ENCODE results near the gene LGALS9B. TPM values are rescaled to one million over a fixed set of nuclear protein-coding genes. Genes with fewer than 3 reads are reported as not detected.
"Not testable (repeated sequence)": the region's sequence is repeated elsewhere in the genome, so short reads cannot be mapped to it uniquely, and the experiment has no call there.

Gene LGALS9B
- total RNA-seq, 2 donors from 2014 or later: not detected

GRCh38 chr17:20453820-20454434, 13.4 kb downstream of the LGALS9B start:
- not testable (repeated sequence) for H3K27ac Mint-ChIP-seq; H3K4me3 Mint-ChIP-seq; H3K36me3 Mint-ChIP-seq; H3K27me3 Mint-ChIP-seq; H3K9me3 Mint-ChIP-seq; DNase-seq (ENCODE audit: low spot score); ATAC-seq; H3K4me1 Mint-ChIP-seq (ENCODE audit: low read depth in 2 of 2)

- H3K27me3 Mint-ChIP-seq; H3K4me3 Mint-ChIP-seq; H3K27ac Mint-ChIP-seq; H3K36me3 Mint-ChIP-seq; H3K9me3 Mint-ChIP-seq; H3K4me1 Mint-ChIP-seq (ENCODE audit: low read depth in 2 of 2): not testable (repeated sequence)
- DNase-seq (ENCODE audit: low spot score): peak; percentile 66
- ATAC-seq: peak; percentile 90 to 91
Measured at GRCh38 chr17:20450852-20451251, 16.5 kb downstream of the LGALS9B start.

GRCh38 chr17:20447534-20448321, 19.6 kb downstream of the LGALS9B start:
- not testable (repeated sequence) for ATAC-seq; H3K36me3 Mint-ChIP-seq; H3K4me1 Mint-ChIP-seq (ENCODE audit: low read depth in 2 of 2); DNase-seq (ENCODE audit: low spot score); H3K27me3 Mint-ChIP-seq; H3K27ac Mint-ChIP-seq; H3K9me3 Mint-ChIP-seq; H3K4me3 Mint-ChIP-seq

DNA sequence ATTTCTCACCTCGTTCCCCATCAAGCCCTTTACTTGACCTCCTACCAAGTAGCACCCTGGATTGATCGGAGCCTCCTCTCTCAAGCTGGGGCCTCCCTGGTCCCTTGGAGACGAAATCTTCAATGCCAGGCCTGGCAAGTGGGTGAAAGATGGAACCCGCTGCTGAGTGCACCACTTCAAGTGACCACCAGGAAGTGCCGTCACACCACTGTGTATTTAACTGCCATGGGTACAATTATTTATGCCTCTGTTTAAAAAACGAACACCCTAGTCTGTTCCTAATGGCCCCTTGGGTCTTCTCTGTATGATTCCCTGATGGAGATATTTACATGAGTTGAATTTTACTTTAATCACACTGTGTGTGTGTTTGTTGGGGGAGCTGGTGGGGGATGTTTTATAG, 20.4 kb downstream of the LGALS9B start:
- H3K4me1 Mint-ChIP-seq (ENCODE audit: low read depth in 2 of 2); H3K4me3 Mint-ChIP-seq; DNase-seq (ENCODE audit: low spot score); H3K9me3 Mint-ChIP-seq; H3K36me3 Mint-ChIP-seq; H3K27me3 Mint-ChIP-seq; H3K27ac Mint-ChIP-seq; ATAC-seq: not testable (repeated sequence)

DNA sequence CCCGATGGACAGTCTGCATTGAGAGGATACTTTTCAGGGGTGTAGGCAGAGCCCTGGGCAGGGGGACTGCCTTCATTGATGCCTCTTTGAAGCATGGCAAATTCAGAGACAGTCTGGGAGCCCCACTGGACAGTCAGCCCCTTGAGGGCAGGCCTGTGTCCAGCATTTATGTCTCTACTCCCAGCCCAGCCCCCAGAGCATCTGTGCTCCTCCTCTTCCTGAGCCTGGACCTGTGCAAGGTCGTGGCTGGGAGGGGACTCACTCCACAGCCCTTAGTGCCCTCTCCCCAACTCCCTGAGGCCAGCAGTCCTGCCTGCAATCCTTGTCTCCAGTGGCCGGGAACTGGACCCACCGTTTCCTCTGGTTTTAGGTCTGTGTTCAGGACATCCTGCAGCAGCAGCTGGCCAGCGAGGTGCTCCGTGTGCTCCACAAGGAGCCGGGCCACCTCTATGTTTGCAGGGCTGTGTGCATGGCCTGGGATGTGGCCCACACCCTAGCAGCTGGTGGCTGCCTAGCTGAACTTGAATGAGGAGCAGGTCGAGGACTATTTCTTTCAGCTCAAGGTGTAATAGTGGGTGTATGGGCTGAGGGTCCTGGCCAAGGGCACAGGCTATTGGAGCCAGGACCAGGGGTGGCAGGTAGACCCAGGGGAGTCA, 22.6 kb downstream of the LGALS9B start:
- H3K4me1 Mint-ChIP-seq (ENCODE audit: low read depth in 2 of 2); H3K4me3 Mint-ChIP-seq; H3K27ac Mint-ChIP-seq; DNase-seq (ENCODE audit: low spot score); ATAC-seq; H3K9me3 Mint-ChIP-seq; H3K36me3 Mint-ChIP-seq; H3K27me3 Mint-ChIP-seq: not testable (repeated sequence)

GRCh38 chr17:20444173-20444572, 23.2 kb downstream of the LGALS9B start:
- H3K9me3 Mint-ChIP-seq; H3K27ac Mint-ChIP-seq; H3K4me1 Mint-ChIP-seq (ENCODE audit: low read depth in 2 of 2); DNase-seq (ENCODE audit: low spot score); H3K27me3 Mint-ChIP-seq; H3K36me3 Mint-ChIP-seq; H3K4me3 Mint-ChIP-seq: not testable (repeated sequence)
- ATAC-seq: peak in 1 of 2 donors; percentile 24

DNA sequence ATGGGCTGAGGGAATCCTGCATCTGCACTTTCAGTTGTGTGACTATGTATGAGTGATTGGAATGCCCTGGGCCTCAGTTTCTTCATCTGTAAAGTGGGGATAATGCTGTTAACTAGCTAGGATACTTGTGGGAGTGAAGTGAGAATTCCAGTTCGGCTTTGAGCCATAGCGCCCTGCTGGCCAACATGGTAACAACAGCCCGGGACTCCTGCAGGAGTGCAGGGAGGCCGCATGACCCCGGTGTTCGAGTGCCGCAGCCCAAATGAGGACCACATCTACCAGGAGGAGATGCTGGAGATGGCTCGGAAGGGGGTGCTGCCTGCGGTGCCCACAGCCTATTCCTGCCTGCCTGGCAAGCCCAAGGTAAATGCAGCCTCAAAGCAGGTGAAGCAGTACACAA, 23.7 kb downstream of the LGALS9B start:
- not testable (repeated sequence) for H3K9me3 Mint-ChIP-seq; H3K4me3 Mint-ChIP-seq; ATAC-seq; H3K27ac Mint-ChIP-seq; H3K4me1 Mint-ChIP-seq (ENCODE audit: low read depth in 2 of 2); H3K27me3 Mint-ChIP-seq; H3K36me3 Mint-ChIP-seq; DNase-seq (ENCODE audit: low spot score)

DNA sequence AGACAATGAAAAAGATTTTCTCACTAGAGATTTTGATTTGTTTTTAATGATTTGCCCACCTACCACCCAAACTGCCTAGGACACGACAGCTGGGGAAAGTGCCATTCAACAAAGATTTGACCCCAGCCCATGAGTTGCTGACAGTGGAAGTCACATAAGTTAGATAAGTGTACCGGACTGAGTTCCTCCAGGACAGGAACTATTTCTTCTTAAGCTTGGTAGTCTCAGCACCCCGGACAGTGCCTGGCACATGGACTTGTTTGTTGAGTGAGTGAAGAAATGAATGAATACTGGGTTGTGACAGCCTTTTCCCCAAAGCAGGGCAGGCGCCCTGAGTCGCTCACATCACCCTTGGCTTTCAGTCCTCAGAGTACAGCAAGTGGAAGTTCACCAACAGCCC, 26.7 kb downstream of the LGALS9B start:
- not testable (repeated sequence) for H3K4me3 Mint-ChIP-seq; H3K27ac Mint-ChIP-seq; H3K9me3 Mint-ChIP-seq; H3K36me3 Mint-ChIP-seq; DNase-seq (ENCODE audit: low spot score); H3K4me1 Mint-ChIP-seq (ENCODE audit: low read depth in 2 of 2); H3K27me3 Mint-ChIP-seq; ATAC-seq

GRCh38 chr17:20435166-20435565, 32.2 kb downstream of the LGALS9B start:
- not testable (repeated sequence) for DNase-seq (ENCODE audit: low spot score); H3K27me3 Mint-ChIP-seq; H3K4me3 Mint-ChIP-seq; ATAC-seq; H3K27ac Mint-ChIP-seq; H3K4me1 Mint-ChIP-seq (ENCODE audit: low read depth in 2 of 2); H3K9me3 Mint-ChIP-seq; H3K36me3 Mint-ChIP-seq

- ATAC-seq; H3K9me3 Mint-ChIP-seq; H3K36me3 Mint-ChIP-seq; H3K4me1 Mint-ChIP-seq (ENCODE audit: low read depth in 2 of 2); H3K4me3 Mint-ChIP-seq; H3K27me3 Mint-ChIP-seq; H3K27ac Mint-ChIP-seq; DNase-seq (ENCODE audit: low spot score): not testable (repeated sequence)
Measured at GRCh38 chr17:20433382-20433781, 34.0 kb downstream of the LGALS9B start.

GRCh38 chr17:20427264-20427663, 40.1 kb downstream of the LGALS9B start:
- H3K27ac Mint-ChIP-seq; H3K4me3 Mint-ChIP-seq; ATAC-seq; H3K36me3 Mint-ChIP-seq; H3K27me3 Mint-ChIP-seq; H3K4me1 Mint-ChIP-seq (ENCODE audit: low read depth in 2 of 2); H3K9me3 Mint-ChIP-seq; DNase-seq (ENCODE audit: low spot score): not testable (repeated sequence)

DNA sequence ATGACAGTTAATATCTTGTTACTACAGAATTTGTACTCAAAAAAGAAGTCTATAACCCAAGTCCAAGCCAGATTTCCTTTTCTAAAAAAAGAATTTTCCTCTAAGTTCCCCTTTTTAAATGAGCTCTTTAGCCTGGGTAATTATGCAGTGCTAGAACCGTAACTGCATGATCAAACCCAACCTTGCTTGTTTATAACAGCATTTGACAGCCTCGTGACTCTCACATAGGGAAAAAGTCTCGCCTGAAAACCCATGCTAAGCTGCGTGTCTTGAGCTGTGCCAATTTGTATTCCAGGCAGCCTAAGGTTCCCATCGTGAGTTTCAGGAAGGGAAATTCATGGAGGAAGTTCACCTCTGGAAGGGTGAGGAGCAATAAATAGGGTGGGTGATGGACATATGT, 44.5 kb downstream of the LGALS9B start:
- ATAC-seq; H3K4me3 Mint-ChIP-seq; H3K27ac Mint-ChIP-seq; H3K9me3 Mint-ChIP-seq; H3K4me1 Mint-ChIP-seq (ENCODE audit: low read depth in 2 of 2); H3K27me3 Mint-ChIP-seq; DNase-seq (ENCODE audit: low spot score); H3K36me3 Mint-ChIP-seq: not testable (repeated sequence)

DNA sequence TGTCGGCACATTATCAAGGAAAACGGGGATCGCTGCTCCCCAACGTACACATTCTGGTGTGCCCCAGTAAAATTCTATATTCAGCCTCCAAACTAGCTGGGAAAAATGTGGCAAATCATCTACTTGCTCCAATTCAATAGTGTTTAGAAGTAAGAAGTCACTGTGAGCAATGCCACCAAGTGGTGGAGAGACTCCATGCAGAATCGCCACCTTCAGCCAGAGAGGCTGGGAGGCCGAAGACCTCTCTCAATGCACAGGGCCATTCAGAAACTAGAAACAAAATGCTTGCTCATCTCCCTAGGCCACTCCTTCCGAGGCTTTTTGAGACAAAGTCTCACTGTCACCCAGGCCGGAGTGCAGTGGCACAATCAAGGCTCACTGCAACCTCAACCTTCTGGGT, 48.5 kb downstream of the LGALS9B start:
- not testable (repeated sequence) for H3K36me3 Mint-ChIP-seq; ATAC-seq; H3K4me1 Mint-ChIP-seq (ENCODE audit: low read depth in 2 of 2); DNase-seq (ENCODE audit: low spot score); H3K27me3 Mint-ChIP-seq; H3K9me3 Mint-ChIP-seq; H3K4me3 Mint-ChIP-seq; H3K27ac Mint-ChIP-seq

- not testable (repeated sequence) for H3K27ac Mint-ChIP-seq; H3K4me3 Mint-ChIP-seq; H3K4me1 Mint-ChIP-seq (ENCODE audit: low read depth in 2 of 2); H3K9me3 Mint-ChIP-seq; ATAC-seq; H3K27me3 Mint-ChIP-seq; DNase-seq (ENCODE audit: low spot score); H3K36me3 Mint-ChIP-seq
Measured at GRCh38 chr17:20417492-20418080, 49.8 kb downstream of the LGALS9B start.

All from natural killer cell treated with Interleukin-12 subunit alpha and Interleukin-12 subunit beta and Interleukin-15 and Interleukin-18, amount 100 ng/mL, for 72 hours (primary cell).